ENCODE results near the gene CST7.

CST7 gene

GRCh38 chr20:24966317-24967012 is 17.4 kb downstream of the CST7 start:
- H3K27ac ChIP-seq (replicated peaks): no peak overlapping the region
- TF ChIP-seq REST (IDR thresholded peaks at IDR 0.05; ENCODE audit: insufficient replicate concordance, low read depth) (no peak), SPI1 (IDR thresholded peaks at IDR 0.05; ENCODE audit: borderline replicate concordance, low read depth) (no peak), GABPA (IDR thresholded peaks at IDR 0.05; ENCODE audit: low read depth) (no peak), POLR2AphosphoS5 (IDR thresholded peaks at IDR 0.05; ENCODE audit: low read depth) (no peak)
- TF ChIP-seq, protein P1, sequence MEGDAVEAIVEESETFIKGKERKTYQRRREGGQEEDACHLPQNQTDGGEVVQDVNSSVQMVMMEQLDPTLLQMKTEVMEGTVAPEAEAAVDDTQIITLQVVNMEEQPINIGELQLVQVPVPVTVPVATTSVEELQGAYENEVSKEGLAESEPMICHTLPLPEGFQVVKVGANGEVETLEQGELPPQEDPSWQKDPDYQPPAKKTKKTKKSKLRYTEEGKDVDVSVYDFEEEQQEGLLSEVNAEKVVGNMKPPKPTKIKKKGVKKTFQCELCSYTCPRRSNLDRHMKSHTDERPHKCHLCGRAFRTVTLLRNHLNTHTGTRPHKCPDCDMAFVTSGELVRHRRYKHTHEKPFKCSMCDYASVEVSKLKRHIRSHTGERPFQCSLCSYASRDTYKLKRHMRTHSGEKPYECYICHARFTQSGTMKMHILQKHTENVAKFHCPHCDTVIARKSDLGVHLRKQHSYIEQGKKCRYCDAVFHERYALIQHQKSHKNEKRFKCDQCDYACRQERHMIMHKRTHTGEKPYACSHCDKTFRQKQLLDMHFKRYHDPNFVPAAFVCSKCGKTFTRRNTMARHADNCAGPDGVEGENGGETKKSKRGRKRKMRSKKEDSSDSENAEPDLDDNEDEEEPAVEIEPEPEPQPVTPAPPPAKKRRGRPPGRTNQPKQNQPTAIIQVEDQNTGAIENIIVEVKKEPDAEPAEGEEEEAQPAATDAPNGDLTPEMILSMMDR (IDR thresholded peaks at IDR 0.05; ENCODE audit: insufficient read depth, low read length): no peak
- DNase-seq (ENCODE audit: low read depth in 1 of 2, low spot score in 1 of 2): no peak
- no peaks in the 10 kb centered on the region for H3K27me3 ChIP-seq (ENCODE audit: insufficient read depth, poor library complexity, severe bottlenecking)
- H3K4me3 ChIP-seq (replicated peaks; ENCODE audit: insufficient read depth, low read length): no peak overlapping the region

DNA sequence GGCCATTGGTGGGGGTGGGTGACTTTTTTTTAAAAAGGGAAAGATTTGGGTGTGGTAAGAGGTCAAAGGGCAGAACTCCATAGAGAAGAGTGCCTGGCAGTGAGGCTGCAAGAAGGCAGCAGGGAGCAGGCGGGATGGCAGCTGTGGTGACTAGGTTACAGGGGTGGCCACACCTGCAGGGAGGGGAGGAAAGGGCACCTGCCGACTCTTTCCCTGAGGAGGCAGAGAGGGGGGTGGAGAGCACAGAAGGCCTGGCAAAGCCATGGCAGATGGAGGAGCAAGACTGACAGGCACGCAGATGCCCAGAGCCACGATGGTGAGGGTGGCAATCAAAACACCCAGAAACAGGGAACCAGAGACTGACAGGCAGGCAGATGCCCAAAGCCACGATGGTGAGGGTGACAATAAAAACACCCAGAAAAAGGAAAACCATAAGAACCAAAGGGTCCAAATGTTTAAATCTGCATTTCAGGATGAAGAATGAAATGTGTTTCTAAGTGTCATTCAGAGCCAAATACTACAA is 19.3 kb downstream of the CST7 start:
- Histone ChIP-seq H3K27ac (replicated peaks) (no peak overlapping the region), H3K27me3 (ENCODE audit: insufficient read depth, poor library complexity, severe bottlenecking) (no peaks in the 10 kb centered on the region), H3K4me3 (replicated peaks; ENCODE audit: insufficient read depth, low read length) (no peak overlapping the region)
- TF ChIP-seq SPI1 (IDR thresholded peaks at IDR 0.05; ENCODE audit: borderline replicate concordance, low read depth) (no peak), GABPA (IDR thresholded peaks at IDR 0.05; ENCODE audit: low read depth) (no peak)
- TF ChIP-seq, protein P1 (IDR thresholded peaks at IDR 0.05; ENCODE audit: insufficient read depth, low read length): no peak
- DNase-seq (ENCODE audit: low read depth in 1 of 2, low spot score in 1 of 2): no peak

- TF ChIP-seq REST (IDR thresholded peaks at IDR 0.05; ENCODE audit: insufficient replicate concordance, low read depth): no peak
- TF ChIP-seq POLR2AphosphoS5 (IDR thresholded peaks at IDR 0.05; ENCODE audit: low read depth): no peak
- TF ChIP-seq SPI1 (IDR thresholded peaks at IDR 0.05; ENCODE audit: borderline replicate concordance, low read depth): no peak
- no peak for TF ChIP-seq GABPA (IDR thresholded peaks at IDR 0.05; ENCODE audit: low read depth)
- TF ChIP-seq, protein P1 (IDR thresholded peaks at IDR 0.05; ENCODE audit: insufficient read depth, low read length): no peak
- Histone ChIP-seq H3K4me3 (replicated peaks; ENCODE audit: insufficient read depth, low read length) (no peak overlapping the region), H3K27ac (replicated peaks) (no peak overlapping the region), H3K27me3 (ENCODE audit: insufficient read depth, poor library complexity, severe bottlenecking) (no peaks in the 10 kb centered on the region)
- no peak for DNase-seq (ENCODE audit: low read depth in 1 of 2, low spot score in 1 of 2)
These were observed 20.3 kb downstream of the CST7 start for GRCh38 chr20:24969186-24970029.
